Ascending aorta (tissue), 2 donors: Measurements from ENCODE around the gene SYNDIG1L. TPM values are rescaled to one million over a fixed set of nuclear protein-coding genes. Genes with fewer than 3 reads are reported as not detected.

Experiments
- DNase-seq, 2 donors: peaks; one replicate each; pipeline ENCODE4 v3.0.0-alpha.2; 2019; ENCODE audit warnings: low spot score in 2 of 2
- H3K27ac ChIP-seq, 2 donors: fragments of 200-600 bp; sonication (generic); one replicate each; pipeline ENCODE4 v1.5.1; 2016 to 2017; ENCODE audit warnings: mild to moderate bottlenecking in 1 of 2
- H3K27me3 ChIP-seq: fragments of 200-600 bp; sonication (generic); one replicate; pipeline ENCODE4 v1.5.1; 2017
- H3K36me3 ChIP-seq, 2 donors: fragments of 200-600 bp; sonication (generic); one replicate each; pipeline ENCODE4 v1.5.1; 2016
- H3K4me1 ChIP-seq, 2 donors: fragments of 200-600 bp; sonication (generic); one replicate each; pipeline ENCODE4 v1.5.1; 2016 to 2017; ENCODE audit warnings: mild to moderate bottlenecking in 1 of 2
- H3K4me3 ChIP-seq, 2 donors: fragments of 200-600 bp; sonication (generic); one replicate each; pipeline ENCODE4 v1.5.1; 2016 to 2017; ENCODE audit warnings: mild to moderate bottlenecking in 1 of 2
- H3K9me3 ChIP-seq, 2 donors: fragments of 200-600 bp; sonication (generic); one replicate each; pipeline ENCODE4 v1.5.1; 2016
- intact Hi-C: fragments of 100-400 bp; cut with DNase I; formaldehyde crosslinking; loops from one replicate; pipeline ENCODE4 v1.15.1; 2023
- total RNA-seq: library from RNA; depleted of rRNA; stranded (reverse); fragments of >200 nt; gene quantifications from one replicate; pipeline ENCODE4 v1.1.0, GENCODE V29; 2016
- TF ChIP-seq, protein P1 (sequence below), 3 experiments: fragments of 200-600 bp in 2 of 3; fragments of 450-650 bp in 1 of 3; sonication (generic) in 2 of 3; IDR thresholded peaks; one replicate each; pipeline ENCODE4 v1.5.1; 2016 to 2019; ENCODE audit warnings: antibody characterized with exemption in 3 of 3, mild to moderate bottlenecking in 1 of 3, moderate library complexity in 1 of 3

Gene SYNDIG1L
- total RNA-seq, 1 donor from 2014 or later = not detected

DNA sequence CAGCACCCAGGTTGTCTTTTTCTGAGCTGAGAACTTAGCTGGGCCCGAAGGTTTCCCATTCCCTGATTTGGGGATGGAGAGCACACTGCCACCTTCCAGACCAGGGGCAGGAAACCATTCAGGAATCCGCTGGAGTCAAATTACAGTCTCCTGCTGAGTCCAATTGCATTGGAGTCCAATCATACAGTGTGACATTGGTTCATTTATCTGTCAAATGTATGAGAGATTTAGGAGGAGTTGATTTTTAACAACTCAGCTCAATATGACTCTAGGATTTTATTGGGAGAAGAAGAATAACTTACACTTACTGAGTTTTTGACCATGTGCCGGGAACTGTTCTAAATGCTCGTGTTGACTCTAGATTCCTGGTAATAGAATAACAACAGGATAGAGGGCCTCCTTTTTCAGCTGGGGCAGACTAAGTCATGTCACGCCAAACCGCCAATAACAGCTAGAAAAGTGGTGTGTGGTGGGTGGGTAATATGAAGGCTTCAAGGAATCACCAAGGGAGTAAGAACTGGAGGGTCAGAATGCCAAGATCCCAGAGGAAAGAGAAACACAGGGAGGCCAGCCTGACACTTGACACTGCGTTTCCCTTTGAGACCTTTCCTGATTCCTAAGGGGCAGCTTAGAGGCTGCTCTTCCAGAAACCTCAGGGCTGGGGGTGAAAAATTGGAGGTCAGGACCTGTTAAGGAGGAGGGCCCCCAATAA lies 11.5 kb downstream of the SYNDIG1L start:
- no peaks in the 10 kb centered on the region for H3K4me1 ChIP-seq
- H3K36me3 ChIP-seq = no peaks in the 10 kb centered on the region
- no peak overlapping the region for H3K4me3 ChIP-seq
- no peak for DNase-seq
- intact Hi-C loops = no loop called here
- no peaks in the 10 kb centered on the region for H3K9me3 ChIP-seq
- TF ChIP-seq, protein P1, sequence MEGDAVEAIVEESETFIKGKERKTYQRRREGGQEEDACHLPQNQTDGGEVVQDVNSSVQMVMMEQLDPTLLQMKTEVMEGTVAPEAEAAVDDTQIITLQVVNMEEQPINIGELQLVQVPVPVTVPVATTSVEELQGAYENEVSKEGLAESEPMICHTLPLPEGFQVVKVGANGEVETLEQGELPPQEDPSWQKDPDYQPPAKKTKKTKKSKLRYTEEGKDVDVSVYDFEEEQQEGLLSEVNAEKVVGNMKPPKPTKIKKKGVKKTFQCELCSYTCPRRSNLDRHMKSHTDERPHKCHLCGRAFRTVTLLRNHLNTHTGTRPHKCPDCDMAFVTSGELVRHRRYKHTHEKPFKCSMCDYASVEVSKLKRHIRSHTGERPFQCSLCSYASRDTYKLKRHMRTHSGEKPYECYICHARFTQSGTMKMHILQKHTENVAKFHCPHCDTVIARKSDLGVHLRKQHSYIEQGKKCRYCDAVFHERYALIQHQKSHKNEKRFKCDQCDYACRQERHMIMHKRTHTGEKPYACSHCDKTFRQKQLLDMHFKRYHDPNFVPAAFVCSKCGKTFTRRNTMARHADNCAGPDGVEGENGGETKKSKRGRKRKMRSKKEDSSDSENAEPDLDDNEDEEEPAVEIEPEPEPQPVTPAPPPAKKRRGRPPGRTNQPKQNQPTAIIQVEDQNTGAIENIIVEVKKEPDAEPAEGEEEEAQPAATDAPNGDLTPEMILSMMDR (IDR thresholded peaks at IDR 0.05) = no peak
- H3K27ac ChIP-seq = no peak overlapping the region
- H3K27me3 ChIP-seq = no peaks in the 10 kb centered on the region

DNA sequence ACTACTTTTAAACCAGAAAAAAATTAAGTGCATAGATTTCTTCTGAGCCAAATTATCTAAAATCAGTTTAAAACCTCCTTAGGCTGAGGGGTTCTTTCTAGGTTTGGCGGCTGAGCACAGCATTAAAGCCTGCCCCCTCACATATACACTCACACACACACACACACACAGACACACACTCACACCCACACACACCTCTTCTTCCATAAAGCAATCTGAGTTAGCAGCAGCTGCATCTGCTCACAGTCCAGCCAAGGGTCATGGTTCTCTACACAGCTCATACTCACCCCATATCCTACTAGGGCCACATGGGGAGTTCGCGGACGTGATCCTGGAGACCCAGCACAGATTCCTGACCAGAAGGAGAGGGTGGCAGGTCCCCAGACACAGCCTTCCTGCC lies 12.4 kb downstream of the SYNDIG1L start:
- no peaks in the 10 kb centered on the region for H3K9me3 ChIP-seq
- H3K4me1 ChIP-seq = no peaks in the 10 kb centered on the region
- no peak overlapping the region for H3K4me3 ChIP-seq
- H3K27me3 ChIP-seq = no peaks in the 10 kb centered on the region
- H3K27ac ChIP-seq = no peak overlapping the region
- intact Hi-C loops = no loop called here
- H3K36me3 ChIP-seq = no peaks in the 10 kb centered on the region
- TF ChIP-seq, protein P1 (IDR thresholded peaks at IDR 0.05) = no peak
- no peak for DNase-seq

DNA sequence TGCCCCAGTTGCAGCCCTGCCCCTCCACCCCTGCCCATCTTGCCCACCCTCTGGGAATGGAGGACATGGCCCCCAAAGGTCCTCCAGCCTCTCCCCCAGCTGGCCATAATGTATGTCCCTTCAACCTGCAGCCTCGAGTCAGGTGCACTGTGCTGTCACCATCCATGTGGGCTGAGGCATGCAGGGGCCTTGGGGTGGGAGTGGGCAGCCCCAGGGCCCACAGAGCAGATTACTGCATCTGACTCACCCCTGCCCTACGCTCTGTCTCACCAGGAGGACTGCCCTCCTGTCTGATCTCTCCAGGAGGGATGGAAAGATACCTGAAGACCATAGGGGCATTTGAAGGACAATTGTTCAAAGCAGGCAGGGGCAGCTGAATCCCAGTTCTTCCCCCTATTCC lies 13.3 kb downstream of the SYNDIG1L start:
- Histone ChIP-seq H3K36me3 (no peaks in the 10 kb centered on the region), H3K4me3 (no peak overlapping the region), H3K4me1 (no peaks in the 10 kb centered on the region), H3K9me3 (no peaks in the 10 kb centered on the region), H3K27me3 (no peaks in the 10 kb centered on the region), H3K27ac (no peak overlapping the region)
- DNase-seq = no peak
- TF ChIP-seq, protein P1 (IDR thresholded peaks at IDR 0.05) = no peak
- intact Hi-C loops = no loop called here

DNA sequence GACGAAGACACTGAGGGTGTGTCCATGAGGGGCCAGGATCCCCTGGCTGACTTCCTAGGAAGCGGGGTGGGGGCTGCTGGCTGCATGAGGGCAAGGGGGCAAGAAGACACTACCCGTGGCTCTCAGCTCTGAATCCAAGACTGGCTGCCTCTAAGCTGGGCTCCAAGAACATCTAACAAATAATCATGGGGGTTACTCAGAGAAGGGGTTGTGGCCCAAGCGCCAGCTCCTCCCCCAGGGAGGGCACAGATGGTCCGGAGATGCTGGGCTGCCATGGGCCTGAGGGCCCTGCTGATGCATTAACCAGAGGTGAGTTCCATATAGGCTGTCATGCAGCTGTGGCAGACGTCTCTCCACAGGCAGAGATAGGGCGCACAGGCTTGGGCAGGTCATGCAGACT lies 14.3 kb downstream of the SYNDIG1L start:
- Histone ChIP-seq H3K36me3 (no peaks in the 10 kb centered on the region), H3K27ac (no peak overlapping the region), H3K27me3 (no peaks in the 10 kb centered on the region), H3K4me3 (no peak overlapping the region), H3K9me3 (no peaks in the 10 kb centered on the region), H3K4me1 (no peaks in the 10 kb centered on the region)
- intact Hi-C loops = no loop called here
- DNase-seq = no peak
- TF ChIP-seq, protein P1 (IDR thresholded peaks at IDR 0.05) = no peak

DNA sequence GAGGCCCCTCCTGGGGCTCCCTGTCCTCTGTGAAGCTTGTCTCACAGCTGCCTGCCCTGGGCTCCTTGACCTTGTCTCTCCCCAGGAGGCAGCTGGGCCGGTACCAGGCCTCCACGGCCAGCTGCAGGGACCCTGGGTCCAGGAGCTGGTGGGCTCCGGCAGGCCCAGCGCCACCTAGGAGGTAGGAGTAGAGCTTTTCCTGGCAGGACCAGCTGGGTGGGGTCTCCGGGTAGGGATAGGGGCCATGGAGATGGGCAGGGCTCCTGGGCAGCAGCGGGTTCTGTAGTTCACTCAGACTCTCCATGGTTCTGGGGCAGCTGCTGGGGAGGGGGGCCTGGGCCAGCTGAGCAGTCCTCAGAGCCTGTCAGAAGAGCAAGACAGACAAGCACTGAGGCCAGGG lies 16.6 kb downstream of the SYNDIG1L start:
- Histone ChIP-seq H3K27me3 (no peaks in the 10 kb centered on the region), H3K4me1 (no peaks in the 10 kb centered on the region), H3K36me3 (no peaks in the 10 kb centered on the region), H3K9me3 (no peaks in the 10 kb centered on the region), H3K27ac (no peak overlapping the region), H3K4me3 (no peak overlapping the region)
- TF ChIP-seq, protein P1 (IDR thresholded peaks at IDR 0.05) = no peak
- peak in 1 of 2 donors; percentile 25 for DNase-seq
- intact Hi-C loops = no loop called here

DNA sequence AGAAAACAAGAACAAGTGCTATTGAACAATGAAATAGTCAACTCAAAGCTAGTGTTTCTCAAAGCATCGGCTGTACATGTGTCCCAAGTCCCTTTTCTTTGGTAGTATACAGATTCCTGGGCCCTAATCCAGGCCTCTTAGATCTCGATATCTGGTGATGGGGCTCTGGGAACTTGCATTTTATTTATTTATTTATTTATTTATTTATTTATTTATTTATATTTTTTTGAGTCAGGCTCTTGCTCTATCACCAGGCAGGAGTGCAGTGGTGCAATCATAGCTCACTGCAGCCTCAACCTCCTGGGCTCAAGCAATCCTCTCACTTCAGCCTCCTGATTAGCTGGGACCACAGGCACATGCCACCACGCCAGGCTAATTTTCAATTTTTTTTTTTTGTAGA lies 17.1 kb downstream of the SYNDIG1L start:
- H3K27ac ChIP-seq = no peak overlapping the region
- DNase-seq = no peak
- no peaks in the 10 kb centered on the region for H3K36me3 ChIP-seq
- H3K27me3 ChIP-seq = no peaks in the 10 kb centered on the region
- H3K4me3 ChIP-seq = no peak overlapping the region
- no peaks in the 10 kb centered on the region for H3K4me1 ChIP-seq
- intact Hi-C loops = no loop called here
- H3K9me3 ChIP-seq = no peaks in the 10 kb centered on the region
- TF ChIP-seq, protein P1 (IDR thresholded peaks at IDR 0.05) = no peak
